NCI-H1092 (cell line): ENCODE results near the gene MTOR.
A peak's percentile ranks its signal among the peaks of the same experiment; 100 is the strongest.
"Not testable (repeated sequence)": the region's sequence is repeated elsewhere in the genome, so short reads cannot be mapped to it uniquely, and the experiment has no call there.

Experiments
- DNase-seq: peaks from one replicate; lab custom pipeline; 2025; lab: John Stamatoyannopoulos, UW

Gene MTOR

GRCh38 chr1:11180342-11180744 lies 82.0 kb downstream of the MTOR start:
- DNase-seq: no peak

GRCh38 chr1:11179749-11180148 lies 82.6 kb downstream of the MTOR start:
- DNase-seq: not testable (repeated sequence)

- DNase-seq: no peak
Measured at GRCh38 chr1:11179125-11179524, 83.2 kb downstream of the MTOR start.

GRCh38 chr1:11178021-11179015 lies 84.0 kb downstream of the MTOR start:
- no peak for DNase-seq

GRCh38 chr1:11176081-11176706 lies 86.2 kb downstream of the MTOR start:
- DNase-seq: no peak

- no peak for DNase-seq
Measured at GRCh38 chr1:11175461-11175860, 86.9 kb downstream of the MTOR start.

GRCh38 chr1:11174261-11174942 lies 87.9 kb downstream of the MTOR start:
- DNase-seq: no peak

GRCh38 chr1:11170102-11170501 lies 92.2 kb downstream of the MTOR start:
- DNase-seq: no peak

GRCh38 chr1:11169202-11169601 lies 93.1 kb downstream of the MTOR start:
- DNase-seq: no peak

- no peak for DNase-seq
Measured at GRCh38 chr1:11168731-11169130, 93.6 kb downstream of the MTOR start.

GRCh38 chr1:11166744-11167143 lies 95.6 kb downstream of the MTOR start:
- not testable (repeated sequence) for DNase-seq

GRCh38 chr1:11162752-11163151 lies 99.6 kb downstream of the MTOR start:
- not testable (repeated sequence) for DNase-seq

GRCh38 chr1:11158720-11159321 lies 103.5 kb downstream of the MTOR start:
- DNase-seq: no peak

- DNase-seq: no peak
Measured at GRCh38 chr1:11158291-11158690, 104.1 kb downstream of the MTOR start.

- DNase-seq: peak; percentile 81
Measured at GRCh38 chr1:11157867-11158266, 104.5 kb downstream of the MTOR start.

GRCh38 chr1:11157394-11157793 lies 105.0 kb downstream of the MTOR start:
- peak; percentile 57 for DNase-seq

GRCh38 chr1:11156963-11157362 lies 105.4 kb downstream of the MTOR start:
- no peak for DNase-seq

- no peak for DNase-seq
Measured at GRCh38 chr1:11156441-11156840, 105.9 kb downstream of the MTOR start.

GRCh38 chr1:11153184-11153583 lies 109.2 kb downstream of the MTOR start:
- no peak for DNase-seq

- no peak for DNase-seq
Measured at GRCh38 chr1:11152755-11153154, 109.6 kb downstream of the MTOR start.

- DNase-seq: no peak
Measured at GRCh38 chr1:11151826-11152612, 110.3 kb downstream of the MTOR start.
